Smooth muscle cell (in vitro differentiated cells): ENCODE results near the gene KIF3B. TPM values are rescaled to one million over a fixed set of nuclear protein-coding genes. Genes with fewer than 3 reads are reported as not detected.
"Not testable (repeated sequence)": the region's sequence is repeated elsewhere in the genome, so short reads cannot be mapped to it uniquely, and the experiment has no call there.

Experiments
- DNase-seq: peaks from one replicate; lab custom pipeline; 2025; ENCODE audit not compliant: unreplicated experiment; lab: John Stamatoyannopoulos, UW
- H2AFZ ChIP-seq: fragments of 200-600 bp; sonication (generic); 2 replicates; pipeline ENCODE4 v1.6.0; 2016; ENCODE audit warnings: antibody characterized with exemption, low read depth, mild to moderate bottlenecking
- H3F3A ChIP-seq: fragments of 200-600 bp; sonication (generic); 2 replicates; pipeline ENCODE4 v1.6.0; 2017; ENCODE audit warnings: antibody characterized with exemption, low read depth
- H3K27ac ChIP-seq: fragments of 200-600 bp; sonication (generic); 2 replicates; pipeline ENCODE4 v1.5.1; 2016; ENCODE audit warnings: low read depth, mild to moderate bottlenecking
- H3K27me3 ChIP-seq: fragments of 200-600 bp; sonication (generic); 2 replicates; pipeline ENCODE4 v1.6.1; 2016; ENCODE audit warnings: low read depth, mild to moderate bottlenecking
- H3K36me3 ChIP-seq: fragments of 200-600 bp; sonication (generic); 2 replicates; pipeline ENCODE4 v1.5.1; 2016; ENCODE audit warnings: low read depth
- H3K4me1 ChIP-seq: fragments of 200-600 bp; sonication (generic); 2 replicates; pipeline ENCODE4 v1.5.1; 2016; ENCODE audit warnings: low read depth
- H3K4me2 ChIP-seq: fragments of 200-600 bp; sonication (generic); 2 replicates; pipeline ENCODE4 v1.6.0; 2016; ENCODE audit warnings: mild to moderate bottlenecking
- H3K4me3 ChIP-seq: fragments of 200-600 bp; sonication (generic); 2 replicates; pipeline ENCODE4 v1.5.1; 2016; ENCODE audit warnings: mild to moderate bottlenecking
- H3K79me2 ChIP-seq: fragments of 200-600 bp; sonication (generic); 2 replicates; pipeline ENCODE4 v1.6.0; 2016; ENCODE audit warnings: low read depth, mild to moderate bottlenecking
- H3K9ac ChIP-seq: fragments of 200-600 bp; sonication (generic); 2 replicates; pipeline ENCODE4 v1.6.0; 2016; ENCODE audit warnings: low read depth
- H3K9me3 ChIP-seq: fragments of 200-600 bp; sonication (generic); replicated peaks from 2 replicates; pipeline ENCODE4 v1.5.1; 2016; ENCODE audit warnings: low read depth
- H4K20me1 ChIP-seq: fragments of 200-600 bp; sonication (generic); 2 replicates; pipeline ENCODE4 v1.6.0; 2016; ENCODE audit warnings: low read depth
- WGBS: methylation state at CpG from one replicate; pipeline ENCODE4 v1.1.7; 2016; ENCODE audit warnings: low lambda C conversion rate; 5-methylcytosine and 5-hydroxymethylcytosine counted together
- microRNA counts: library from miRNA; unstranded; fragments of <30 nt; microRNA quantifications from one replicate; lab custom pipeline; 2016
- polyA plus RNA-seq: library from polyadenylated mRNA; unstranded; fragments of >200 nt; fragmentation: Nextera tagmentation; extraction: Ambion mirVana; gene quantifications from 2 replicates; pipeline ENCODE4 v1.2.1, GENCODE V29; 2016
- total RNA-seq: library from RNA; depleted of rRNA; stranded (reverse); fragments of >200 nt; gene quantifications from 2 replicates; pipeline ENCODE4 v1.2.3, GENCODE V29; 2014
- TF ChIP-seq, protein P1 (sequence below): fragments of 200-600 bp; sonication (generic); IDR thresholded peaks from 2 replicates; pipeline ENCODE4 v1.5.1; 2017; ENCODE audit warnings: borderline replicate concordance, mild to moderate bottlenecking, antibody characterized with exemption; ENCODE audit not compliant: insufficient read depth, poor library complexity, severe bottlenecking

KIF3B gene
- total and polyA plus RNA-seq, 2 experiments from 2014 or later: 8.2 to 20.0 TPM

DNA sequence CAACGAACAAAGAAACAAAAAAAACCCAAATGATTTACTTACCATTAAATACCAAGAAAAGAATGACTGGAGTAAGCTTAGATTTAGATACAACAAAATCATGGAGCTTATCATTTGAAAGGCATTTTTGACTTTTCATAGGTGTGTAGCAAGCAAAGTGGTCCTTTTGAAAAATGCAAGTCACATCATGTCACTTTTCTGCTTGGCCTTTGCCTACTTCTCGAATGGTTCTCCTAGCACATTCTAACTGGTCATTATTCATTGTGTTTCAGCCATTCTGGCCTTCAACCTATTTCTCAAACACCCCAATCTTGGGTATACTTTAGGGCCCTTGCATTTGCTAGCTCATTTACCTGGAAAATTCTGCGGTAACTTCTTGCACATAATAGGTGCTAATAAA is 103.3 kb downstream of the KIF3B start:
- H3K4me1 ChIP-seq: no peaks in the 10 kb centered on the region
- no peak for DNase-seq
- peaks cover 4% of the 10 kb centered on the region for H3K36me3 ChIP-seq
- no peak overlapping the region for H3K4me3 ChIP-seq
- H2AFZ ChIP-seq: no peak overlapping the region
- H3K4me2 ChIP-seq: no peak overlapping the region
- 97% methylated on average over 3 of the region's 3 CpGs for WGBS
- TF ChIP-seq, protein P1, sequence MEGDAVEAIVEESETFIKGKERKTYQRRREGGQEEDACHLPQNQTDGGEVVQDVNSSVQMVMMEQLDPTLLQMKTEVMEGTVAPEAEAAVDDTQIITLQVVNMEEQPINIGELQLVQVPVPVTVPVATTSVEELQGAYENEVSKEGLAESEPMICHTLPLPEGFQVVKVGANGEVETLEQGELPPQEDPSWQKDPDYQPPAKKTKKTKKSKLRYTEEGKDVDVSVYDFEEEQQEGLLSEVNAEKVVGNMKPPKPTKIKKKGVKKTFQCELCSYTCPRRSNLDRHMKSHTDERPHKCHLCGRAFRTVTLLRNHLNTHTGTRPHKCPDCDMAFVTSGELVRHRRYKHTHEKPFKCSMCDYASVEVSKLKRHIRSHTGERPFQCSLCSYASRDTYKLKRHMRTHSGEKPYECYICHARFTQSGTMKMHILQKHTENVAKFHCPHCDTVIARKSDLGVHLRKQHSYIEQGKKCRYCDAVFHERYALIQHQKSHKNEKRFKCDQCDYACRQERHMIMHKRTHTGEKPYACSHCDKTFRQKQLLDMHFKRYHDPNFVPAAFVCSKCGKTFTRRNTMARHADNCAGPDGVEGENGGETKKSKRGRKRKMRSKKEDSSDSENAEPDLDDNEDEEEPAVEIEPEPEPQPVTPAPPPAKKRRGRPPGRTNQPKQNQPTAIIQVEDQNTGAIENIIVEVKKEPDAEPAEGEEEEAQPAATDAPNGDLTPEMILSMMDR: no peak
- H4K20me1 ChIP-seq: peaks cover 97% of the 10 kb centered on the region
- peaks cover 95% of the 10 kb centered on the region for H3K79me2 ChIP-seq
- H3K27me3 ChIP-seq: no peaks in the 10 kb centered on the region
- H3F3A ChIP-seq: no peaks in the 10 kb centered on the region
- no peak overlapping the region for H3K27ac ChIP-seq
- H3K9ac ChIP-seq: no peak overlapping the region
- no peaks in the 10 kb centered on the region for H3K9me3 ChIP-seq

DNA sequence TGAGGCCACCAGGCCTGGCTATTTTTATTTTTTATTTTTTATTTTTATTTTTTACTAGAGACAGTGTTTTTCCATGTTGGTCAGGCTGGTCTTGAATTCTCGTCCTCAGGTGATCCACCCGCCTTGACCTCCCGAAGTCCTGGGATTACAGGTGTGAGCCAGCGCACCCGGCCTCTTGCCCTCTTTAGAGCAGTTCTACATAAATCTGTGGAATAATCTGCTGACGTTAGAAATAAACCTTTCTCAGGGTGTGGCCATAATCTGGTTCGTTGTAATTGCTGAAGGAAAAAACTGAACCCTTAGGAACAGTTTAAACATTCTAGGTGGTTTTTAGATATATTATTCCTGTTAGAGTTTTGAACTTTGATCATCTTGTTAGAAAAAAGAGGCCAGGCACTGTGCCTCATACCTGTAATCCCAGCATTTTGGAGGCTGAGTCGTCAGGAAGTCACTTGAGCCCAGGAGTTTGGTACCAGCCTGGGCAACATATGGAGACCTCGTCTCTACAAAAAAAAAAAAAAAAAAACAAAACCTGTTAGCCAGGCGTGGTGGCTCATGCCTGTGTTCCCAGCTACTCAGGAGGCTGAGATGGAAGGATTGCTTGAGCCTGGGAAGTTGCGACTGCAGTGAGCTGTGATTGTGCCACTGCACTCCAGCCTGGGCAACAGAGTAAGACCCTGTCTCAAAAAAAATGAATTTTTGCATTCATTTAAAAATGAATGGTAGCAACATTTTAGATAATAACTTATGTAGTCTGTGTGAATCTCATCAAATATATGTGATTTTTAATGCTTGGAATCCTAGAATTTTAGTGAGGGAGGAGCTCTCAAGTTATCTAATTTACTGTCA is 104.9 kb downstream of the KIF3B start:
- no peaks in the 10 kb centered on the region for H3K4me1 ChIP-seq
- H3F3A ChIP-seq: peaks cover 4% of the 10 kb centered on the region
- H3K36me3 ChIP-seq: peaks cover 4% of the 10 kb centered on the region
- no peaks in the 10 kb centered on the region for H3K27me3 ChIP-seq
- peaks cover 98% of the 10 kb centered on the region for H4K20me1 ChIP-seq
- TF ChIP-seq, protein P1: no peak
- H3K9me3 ChIP-seq: no peaks in the 10 kb centered on the region
- no peak overlapping the region for H3K4me2 ChIP-seq
- no peak overlapping the region for H3K27ac ChIP-seq
- 92% methylated on average over 11 of the region's 11 CpGs for WGBS
- no peak overlapping the region for H3K4me3 ChIP-seq
- no peak for DNase-seq
- H3K9ac ChIP-seq: no peak overlapping the region
- H3K79me2 ChIP-seq: peaks cover 95% of the 10 kb centered on the region
- H2AFZ ChIP-seq: no peak overlapping the region

DNA sequence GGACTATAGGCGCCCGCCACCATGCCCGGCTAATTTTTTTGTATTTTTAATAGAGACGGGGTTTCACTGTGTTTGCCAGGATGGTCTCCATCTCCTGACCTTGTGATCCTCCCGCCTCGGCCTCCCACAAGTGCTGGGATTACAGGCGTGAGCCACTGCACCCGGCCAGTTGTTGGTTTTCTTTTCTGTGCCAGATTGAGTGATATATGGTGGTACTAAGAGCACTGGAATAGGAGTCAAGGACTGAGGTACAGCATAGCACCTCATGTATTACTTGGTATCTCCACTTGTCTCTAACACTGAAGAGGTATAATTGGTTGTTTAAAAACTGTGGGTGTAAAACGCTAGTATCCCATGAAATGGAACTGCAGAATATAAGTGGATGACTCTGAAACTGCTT is 106.0 kb downstream of the KIF3B start:
- H3K4me1 ChIP-seq, H3K27me3 ChIP-seq, H3K4me2 ChIP-seq, H3F3A ChIP-seq, H3K9ac ChIP-seq, H3K36me3 ChIP-seq, H2AFZ ChIP-seq, H3K9me3 ChIP-seq, H3K27ac ChIP-seq, DNase-seq, H3K4me3 ChIP-seq: not testable (repeated sequence)
- Histone ChIP-seq H3K79me2 (peaks cover 95% of the 10 kb centered on the region), H4K20me1 (peaks cover 98% of the 10 kb centered on the region)
- 98% methylated on average over 9 of the region's 9 CpGs for WGBS

MicroRNA genes within 50 kb of the gene (microRNA counts, 767-probe panel; counts per million panel counts)
- 183 counts per million for microRNA hsa-miR-1825 (lab: Ali Mortazavi, UCI)

Other genes with a start within 250 kb of the KIF3B start
- 2.0 and 2.5 TPM in 2 replicates for gene HCK, start 225.4 kb upstream of the KIF3B start, total RNA-seq
- gene HCK, start 225.4 kb upstream of the KIF3B start, polyA plus RNA-seq: 2.1 and 2.4 TPM in 2 replicates
- gene TM9SF4, start 167.9 kb upstream of the KIF3B start, total RNA-seq: 59.2 and 75.8 TPM in 2 replicates
- 73.9 and 90.2 TPM in 2 replicates for gene TM9SF4, start 167.9 kb upstream of the KIF3B start, polyA plus RNA-seq
- 13.7 and 18.7 TPM in 2 replicates for gene PLAGL2, start 69.9 kb upstream of the KIF3B start, total RNA-seq
- gene PLAGL2, start 69.9 kb upstream of the KIF3B start, polyA plus RNA-seq: 10.4 and 14.6 TPM in 2 replicates
- gene POFUT1, start 69.8 kb upstream of the KIF3B start, total RNA-seq: 45.0 and 51.2 TPM in 2 replicates
- gene POFUT1, start 69.8 kb upstream of the KIF3B start, polyA plus RNA-seq: 35.6 and 44.3 TPM in 2 replicates
- 59.3 and 62.1 TPM in 2 replicates for gene ASXL1, start 80.7 kb downstream of the KIF3B start, total RNA-seq
- 46.5 and 76.4 TPM in 2 replicates for gene ASXL1, start 80.7 kb downstream of the KIF3B start, polyA plus RNA-seq